HK-2 (cell line): ENCODE measurements around the gene APCDD1L.

Source experiments
- DNase-seq: peaks from one replicate; pipeline ENCODE4 v3.0.0-alpha.2; 2018; ENCODE audit not compliant: unreplicated experiment

The APCDD1L gene

DNA sequence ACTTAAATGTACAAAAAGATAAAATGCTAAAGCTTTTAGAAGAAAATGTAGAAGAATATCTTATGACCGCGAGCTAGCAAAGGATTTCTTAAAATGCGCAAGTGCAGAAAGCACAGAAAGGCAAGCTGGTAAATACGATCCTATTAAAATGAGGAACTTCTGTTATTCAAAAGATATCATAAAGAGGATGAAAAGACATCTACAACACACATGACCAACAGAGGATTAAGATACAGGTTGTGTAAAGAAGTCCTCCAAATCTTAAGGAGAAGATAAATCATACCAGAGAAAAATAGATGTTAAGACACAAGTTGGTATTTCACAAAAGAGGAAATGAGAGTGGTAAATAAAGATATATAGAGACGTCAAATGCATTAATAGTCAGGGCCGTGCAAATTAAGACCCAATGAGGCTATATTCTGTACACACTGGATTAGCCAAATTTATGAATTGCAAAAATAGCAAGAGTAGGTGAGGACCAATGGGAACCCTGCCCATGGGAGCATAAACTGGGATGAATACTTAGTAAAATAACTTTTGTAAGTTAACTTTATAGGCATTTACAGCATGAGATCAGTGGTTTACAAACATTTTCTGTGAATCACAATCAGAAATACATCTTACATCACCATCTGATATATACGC is 23.0 kb downstream of the APCDD1L start:
- no peak for DNase-seq

DNA sequence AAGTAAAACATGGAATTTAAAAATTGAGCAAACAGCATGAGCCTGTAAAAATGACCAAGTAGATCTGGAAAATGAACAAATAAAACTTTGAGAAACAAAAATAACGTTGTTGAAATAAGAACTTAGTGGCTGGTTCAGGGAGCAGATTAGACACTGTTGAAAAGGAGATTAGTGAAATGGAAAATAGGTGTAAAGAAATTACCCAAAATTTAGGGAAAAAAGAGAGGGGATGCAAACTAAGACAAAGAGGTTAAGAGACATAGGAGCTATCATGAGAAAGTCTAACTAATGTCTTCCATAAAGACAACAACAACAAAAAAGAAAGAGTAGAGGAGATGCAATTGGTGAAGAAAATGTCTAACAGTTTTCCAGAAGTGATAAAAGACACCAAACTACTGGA is 29.0 kb downstream of the APCDD1L start:
- no peak for DNase-seq

DNA sequence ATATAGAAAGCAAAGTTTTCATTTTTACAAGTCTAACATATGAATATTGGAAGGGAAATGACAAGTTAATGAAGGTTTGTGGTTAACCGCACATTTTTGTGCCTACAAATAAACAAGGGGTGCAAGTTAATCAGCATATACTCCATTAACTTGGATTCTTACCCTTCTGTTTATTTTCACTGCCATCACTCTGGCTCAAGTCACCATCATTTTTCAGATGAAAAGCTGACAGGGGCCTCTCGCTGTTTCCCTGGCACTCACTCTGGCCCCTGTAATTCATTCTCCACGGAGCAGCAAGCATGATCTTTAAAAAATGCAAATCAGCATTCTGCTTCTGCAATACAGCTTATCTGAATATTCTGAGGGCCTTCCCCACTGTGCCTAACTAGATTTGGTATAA is 29.8 kb downstream of the APCDD1L start:
- no peak for DNase-seq

DNA sequence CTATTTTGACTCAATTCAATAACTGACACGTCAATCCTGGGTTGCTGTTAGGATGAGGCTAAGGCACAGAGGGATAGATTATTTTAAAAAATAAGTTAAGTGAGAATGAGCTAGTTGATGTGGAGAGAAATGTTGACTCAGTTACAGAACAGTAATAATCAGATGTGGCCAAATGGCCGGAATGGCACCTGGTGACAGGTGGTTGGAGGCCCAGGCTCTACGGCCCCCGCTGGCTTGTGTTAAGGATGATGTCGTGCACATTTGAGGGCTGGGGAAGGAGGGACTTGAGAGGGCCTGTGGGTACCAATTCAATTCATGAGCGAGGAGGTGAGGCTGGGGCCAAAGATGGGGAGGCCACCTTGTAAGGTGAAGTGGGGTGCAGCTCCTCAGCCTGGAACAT is 31.7 kb downstream of the APCDD1L start:
- DNase-seq, result no peak

DNA sequence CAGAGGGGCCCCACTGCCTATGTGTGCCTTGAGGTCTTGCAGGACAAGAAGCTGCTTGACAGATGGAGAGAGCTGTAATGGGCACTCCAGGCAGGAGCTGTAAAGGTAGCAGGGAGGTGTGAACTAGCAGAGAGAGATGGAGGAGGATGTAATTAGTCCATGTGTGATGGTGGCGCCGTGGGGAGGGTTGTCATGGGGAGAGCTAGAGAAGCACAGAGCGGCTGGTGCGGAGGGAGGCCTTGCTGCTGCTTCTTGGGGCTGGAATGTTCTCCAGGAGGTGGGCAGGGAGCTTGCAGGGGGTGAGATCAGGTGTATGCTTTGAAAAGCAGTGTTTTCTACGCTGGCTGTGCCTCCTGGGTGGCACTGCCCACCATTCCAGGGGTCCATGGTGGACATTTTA is 32.1 kb downstream of the APCDD1L start:
- DNase-seq, result no peak

DNA sequence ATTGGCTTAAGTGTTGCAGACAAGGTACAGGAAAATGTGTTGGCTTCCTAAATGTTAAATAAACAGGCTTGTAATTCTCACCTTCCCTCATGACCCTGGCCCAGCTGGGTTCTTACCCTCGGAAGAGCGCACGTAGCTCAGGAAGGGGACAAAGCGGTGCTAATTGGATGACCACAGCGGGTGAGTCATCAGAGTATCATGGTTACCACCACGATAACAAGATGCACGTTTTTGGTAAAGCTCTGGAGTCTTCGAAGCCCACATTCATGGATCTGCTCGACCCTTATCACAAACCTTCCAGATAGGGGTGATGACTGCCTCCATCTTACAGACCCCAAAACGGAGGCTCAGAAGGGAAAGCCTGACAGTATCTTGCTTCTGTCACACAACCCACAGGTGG is 32.8 kb downstream of the APCDD1L start:
- DNase-seq, result no peak

DNA sequence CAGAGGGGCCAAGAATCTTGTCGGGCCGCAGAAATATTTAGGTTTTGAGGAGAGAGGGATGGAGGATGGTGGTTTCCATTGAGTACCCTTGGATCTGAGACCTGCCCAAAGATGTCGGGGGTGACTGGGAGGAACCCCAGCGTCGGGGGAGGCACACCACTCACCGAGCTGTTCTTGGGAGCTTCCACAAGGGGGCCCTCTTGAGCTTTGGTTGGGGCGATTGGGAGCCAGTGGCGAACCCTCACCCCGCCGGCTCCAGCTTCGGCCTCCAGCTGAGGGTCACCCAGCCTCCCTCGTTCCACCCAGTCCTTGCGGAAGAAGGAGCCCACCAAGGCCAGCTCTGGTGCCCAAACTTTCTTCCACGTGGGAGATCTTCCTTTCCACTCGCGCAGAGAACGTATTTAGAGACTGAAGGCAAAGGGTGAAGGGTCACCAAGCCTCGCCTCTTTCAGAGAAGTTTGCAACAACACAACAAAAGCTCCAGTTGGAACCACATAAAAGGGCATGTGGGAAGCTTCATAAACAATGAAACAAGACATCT is 33.6 kb downstream of the APCDD1L start:
- DNase-seq, result peak; percentile 50

DNA sequence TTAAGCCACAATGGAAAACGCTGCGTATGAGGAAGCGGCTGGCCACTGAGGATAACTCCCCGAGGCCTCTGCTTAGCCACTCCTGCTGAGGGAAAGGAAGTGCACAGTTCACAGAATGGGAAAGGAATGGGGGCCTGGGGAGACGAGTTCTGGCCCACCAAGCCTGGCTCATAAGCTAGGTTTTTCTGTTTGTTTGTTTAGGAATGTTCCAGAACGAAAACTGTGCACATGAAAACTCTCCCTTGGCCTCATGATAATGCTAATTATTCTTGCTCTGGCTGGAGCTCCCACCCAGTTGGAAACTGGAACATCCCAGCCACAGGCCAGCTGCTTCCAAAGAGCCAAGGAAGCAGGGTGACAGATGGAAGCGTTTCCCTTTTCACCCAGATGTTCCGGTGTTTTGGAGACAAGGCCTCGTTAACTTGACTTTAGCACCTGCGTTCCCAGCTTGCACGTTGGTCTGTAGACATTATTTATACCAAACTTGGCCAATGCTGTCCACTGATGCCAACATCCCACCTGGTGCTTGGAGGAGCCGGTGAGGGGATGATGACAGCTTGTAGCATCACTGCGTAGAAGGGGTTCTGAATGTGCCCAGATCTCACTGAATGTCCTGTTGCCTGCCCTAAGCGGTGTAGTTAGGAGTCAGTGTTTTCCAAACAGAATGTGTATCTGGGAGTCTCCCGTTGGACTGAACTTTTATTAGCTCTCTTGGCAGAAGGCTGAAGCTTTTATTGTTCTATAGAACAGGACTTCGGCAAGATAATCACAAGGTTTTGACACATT is 34.5 kb downstream of the APCDD1L start:
- no peak for DNase-seq

DNA sequence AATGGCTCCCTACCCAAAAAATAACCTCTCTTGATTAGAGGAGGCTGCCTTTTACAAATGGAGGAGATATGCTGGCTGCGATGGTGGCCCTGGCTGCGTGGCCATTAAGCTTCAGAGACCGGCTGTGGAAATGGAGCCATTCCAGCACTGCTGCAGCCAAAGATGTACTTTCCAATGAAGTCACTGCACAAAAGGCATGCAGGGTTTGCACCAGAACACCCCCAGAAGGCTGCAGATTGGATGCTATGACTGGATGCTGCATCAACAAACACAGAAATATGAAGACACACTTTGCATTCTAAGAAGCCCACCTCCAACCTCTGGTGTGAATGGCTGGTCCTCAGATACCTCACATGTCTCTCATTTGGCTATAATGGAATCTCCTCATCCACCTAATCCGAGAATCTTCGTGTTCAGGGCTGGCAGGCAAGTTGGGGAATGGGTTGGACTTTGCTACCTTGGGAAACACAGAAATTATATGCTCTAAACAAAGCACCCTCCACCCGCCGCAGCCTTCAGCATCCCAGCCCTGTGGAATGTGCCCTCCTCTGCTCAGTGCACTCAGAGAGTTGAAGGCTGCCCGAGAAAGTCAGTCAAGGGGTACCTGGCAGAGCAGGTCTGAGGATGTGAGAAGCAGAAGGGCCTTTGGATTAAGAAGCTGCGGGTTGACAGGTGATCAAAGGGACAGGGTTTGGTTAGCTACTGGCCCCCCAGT is 35.3 kb downstream of the APCDD1L start:
- no peak for DNase-seq

DNA sequence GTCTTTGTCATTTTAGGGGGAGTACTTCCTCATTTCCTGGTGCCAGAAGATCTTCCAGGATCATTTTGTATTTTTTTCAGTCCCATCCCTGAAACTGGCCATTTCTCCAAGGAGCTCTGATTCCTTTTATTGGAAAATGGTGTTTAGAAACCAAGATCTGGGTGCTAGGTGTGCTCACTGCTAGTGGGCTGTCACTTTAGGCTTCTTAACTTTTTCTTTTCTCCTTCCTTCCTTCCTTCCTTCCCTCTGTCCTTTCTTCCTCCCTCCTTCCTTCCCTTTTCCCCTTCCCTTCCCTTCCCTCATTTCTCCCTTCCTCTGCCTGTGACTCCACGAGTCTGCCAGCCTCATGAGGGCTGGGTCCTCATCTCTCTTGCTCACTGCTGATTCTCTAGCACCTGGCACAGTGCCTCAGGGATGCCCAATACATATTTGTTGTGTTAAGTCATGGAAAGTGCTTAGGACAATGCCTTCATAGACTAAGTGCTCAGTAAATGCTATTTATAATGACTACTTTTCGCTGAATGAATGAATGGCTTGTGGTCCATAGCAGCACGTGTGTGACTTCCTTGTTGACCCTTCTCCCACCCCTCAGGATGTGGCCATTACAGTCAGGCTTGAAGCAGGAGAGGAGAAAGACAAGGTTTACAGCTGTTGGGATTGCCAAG is 36.9 kb downstream of the APCDD1L start:
- DNase-seq, result no peak

DNA sequence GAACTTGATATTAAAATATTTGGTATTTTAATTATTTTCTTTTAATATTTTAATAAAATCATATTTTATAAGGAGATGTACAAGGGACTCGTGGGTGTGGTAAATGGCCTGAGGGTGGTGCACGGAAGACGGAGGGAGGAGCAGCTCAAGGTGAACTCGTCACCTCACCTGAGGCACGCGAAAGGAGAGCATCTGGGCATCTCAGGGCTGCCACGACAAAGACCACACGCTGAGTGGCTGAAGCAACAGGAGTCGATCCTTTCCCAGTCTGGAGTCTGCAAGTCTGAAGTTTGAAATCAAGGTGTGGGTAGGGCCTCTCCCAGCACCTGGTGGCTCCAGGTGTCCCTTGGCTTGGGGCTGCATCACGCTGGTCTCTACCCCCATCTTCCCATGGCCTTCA is 39.7 kb downstream of the APCDD1L start:
- DNase-seq, result no peak

DNA sequence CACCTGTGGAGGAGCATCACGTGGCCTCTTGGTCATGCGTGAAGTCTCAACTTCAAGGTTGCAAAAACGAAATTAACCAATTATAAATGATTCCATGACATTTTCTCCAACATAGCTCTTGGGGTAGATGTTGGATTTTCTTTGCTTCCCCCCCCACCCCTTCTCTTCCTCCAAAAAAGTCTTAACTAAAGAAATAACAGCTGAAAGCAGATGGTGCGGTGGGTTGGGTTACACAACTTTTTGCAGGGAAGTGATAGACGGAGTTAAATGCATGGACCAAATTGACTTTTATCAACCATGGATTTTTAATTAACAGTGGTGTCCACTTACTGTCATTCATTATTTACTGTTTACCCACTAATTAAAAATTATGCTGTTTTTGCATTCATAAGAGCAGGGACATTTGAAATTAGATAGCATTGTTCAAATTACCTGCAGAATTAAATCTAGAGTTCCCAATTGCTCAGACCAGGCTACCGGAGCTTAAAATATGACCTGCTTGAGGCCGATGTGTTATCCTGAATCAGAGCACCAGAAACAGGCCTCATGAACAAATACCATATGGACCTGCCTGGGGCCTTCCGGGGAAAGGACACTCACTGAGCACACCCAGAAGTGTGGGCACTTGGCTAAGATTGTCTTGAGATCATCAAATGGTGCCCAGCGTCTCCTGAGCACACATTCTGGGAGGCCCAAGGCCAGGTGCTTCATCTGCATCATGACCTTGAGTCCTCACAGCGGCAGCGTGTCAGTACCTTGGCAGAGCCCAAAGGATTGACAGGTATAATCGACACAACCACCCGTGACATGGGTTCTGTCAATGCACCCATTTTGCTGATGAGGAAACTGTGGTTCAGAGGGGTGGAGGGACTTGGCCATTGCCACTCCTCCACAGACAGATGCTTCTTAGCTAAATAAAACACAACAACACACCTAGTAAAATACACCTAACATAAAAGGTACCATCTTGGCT is 41.5 kb downstream of the APCDD1L start:
- DNase-seq, result no peak

DNA sequence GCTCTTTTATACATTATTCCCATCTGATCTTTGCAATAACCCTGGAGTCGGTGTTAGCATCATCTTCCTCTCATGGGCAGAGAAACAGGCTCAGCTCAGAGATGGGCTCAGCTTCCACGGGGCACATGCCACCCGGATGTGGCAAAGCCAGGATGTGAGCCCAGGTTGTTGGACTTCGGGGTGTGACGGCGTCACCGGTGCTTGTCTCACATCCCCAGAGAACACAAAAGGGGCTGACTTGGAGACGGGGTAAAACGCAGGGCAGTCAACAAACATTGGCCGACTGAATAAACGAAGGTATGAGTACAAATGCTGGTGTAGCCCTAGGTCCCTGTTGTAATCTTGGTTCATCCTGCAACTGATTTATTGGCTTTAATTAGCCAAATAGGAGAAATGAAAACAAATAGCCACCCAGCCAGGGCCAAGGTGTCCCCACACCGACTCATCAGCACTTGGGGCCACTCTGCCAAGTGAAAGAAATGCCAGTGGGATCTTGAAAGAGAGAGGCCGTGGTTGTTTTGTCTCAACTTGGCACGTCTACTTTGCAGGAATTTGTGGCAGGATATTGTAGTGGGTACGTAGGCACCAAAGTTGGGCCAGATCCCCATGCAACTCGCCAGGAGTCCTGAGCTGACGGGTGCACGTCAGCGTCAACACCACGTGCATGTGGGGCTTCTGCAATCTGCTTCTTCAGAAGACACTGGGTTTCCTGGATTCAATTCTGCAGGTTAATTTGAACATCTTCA is 42.8 kb downstream of the APCDD1L start:
- DNase-seq, result no peak

DNA sequence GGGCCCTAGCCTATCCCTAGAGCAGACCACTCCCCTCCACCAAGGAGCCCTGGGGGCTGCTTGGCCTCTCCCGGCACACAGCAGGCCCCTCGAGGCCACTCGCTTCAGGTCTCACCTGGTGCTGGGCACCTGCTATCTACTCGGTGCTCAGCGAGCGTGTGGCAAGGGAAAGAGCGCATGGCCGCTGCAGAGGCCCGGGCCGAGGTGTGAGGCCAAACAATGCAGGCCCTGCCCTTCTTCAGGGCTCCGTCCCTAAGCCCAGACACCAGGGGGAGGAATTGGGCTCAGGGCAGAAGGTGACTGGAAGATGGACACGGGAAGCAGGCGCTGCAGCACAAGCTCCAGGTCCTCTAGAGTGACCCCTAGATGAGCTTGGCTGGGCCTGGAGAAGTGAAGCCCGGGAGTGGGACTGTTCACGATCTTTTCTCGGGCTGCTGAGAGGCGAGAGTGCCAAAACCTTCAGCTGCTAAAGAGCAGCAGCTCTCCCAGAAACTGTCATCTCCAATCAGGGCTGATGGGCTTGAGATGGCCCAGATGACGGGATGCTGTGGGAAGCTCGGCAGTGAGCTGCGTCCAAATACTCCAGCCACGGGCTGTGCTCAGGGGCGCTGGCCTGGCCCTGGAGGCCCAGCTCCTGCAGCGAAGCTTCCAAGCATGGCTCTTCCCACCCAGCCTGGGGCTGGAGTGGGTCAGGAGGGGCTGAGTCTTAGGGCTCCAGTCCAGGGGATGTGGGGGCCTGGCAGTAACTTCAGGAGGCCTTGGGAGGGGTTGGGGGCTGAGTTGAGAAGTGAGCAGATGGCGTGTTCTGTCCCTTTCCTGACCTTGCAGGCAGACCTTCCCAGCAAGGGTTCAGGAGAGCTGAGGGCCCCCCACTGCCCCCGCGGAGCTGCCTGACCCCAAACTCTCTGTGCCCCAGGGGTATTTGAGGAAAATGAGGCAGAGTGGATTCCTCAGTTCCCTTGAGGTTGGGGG is 43.7 kb downstream of the APCDD1L start:
- no peak for DNase-seq

DNA sequence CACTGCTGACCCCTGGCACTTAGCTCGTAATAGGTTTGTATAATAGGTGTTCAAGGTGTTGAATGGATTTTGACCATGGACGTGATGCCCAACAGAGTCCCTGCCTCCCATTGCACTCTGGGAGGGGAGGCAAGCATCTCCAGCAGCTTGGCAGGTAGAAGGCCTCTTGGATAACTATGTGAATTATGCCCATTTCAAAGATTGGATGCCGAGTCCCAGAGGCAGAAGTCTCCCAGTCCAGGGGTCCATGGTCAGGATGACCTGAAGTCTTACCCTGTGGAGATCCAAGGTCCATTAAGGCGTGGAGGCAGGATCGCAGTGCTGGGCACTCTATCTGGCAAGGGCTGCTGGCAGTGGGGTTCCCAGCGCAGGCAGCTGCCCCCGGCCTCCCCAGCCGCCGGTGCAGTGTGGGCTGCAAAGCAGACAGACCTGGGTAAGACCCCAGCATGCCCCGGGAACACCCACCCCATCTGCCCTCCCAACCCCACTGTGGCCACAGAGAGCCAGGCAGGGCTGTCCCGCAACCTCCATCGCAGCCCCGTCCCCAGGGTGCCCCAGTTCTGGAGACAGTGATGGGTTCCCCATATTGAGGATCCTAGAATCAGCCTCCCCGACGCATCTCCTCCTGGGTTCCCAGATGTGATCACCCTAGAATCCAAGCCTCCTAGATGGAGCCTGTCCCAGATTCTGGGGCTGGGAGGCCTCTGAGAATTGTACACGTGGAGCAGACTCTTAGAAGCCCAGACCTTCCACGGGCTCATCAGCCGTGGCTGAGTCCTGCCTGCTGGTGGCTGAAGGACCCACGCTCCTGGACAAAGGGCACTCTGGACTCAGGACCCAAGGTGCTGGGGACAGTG is 44.6 kb downstream of the APCDD1L start:
- DNase-seq, result no peak

DNA sequence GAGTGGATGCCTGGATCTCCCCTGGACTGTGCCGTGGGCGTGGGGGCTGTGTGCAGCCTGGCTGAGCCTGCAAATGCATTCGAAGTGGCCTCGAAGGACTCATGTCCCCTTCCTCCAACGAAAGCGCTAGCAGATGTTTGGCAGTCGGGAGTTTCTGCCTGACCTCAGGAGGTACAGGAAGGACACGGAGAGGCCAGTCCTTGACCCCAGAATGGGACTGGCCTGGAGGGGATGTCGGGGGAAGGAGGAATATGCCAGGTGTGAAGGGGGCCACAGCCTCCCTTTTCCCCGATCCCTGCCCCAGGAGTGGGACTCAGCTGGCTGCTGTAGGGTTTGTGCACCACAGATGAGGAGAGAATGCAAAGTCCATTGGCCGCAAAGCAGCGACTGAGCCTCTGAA is 45.6 kb downstream of the APCDD1L start:
- DNase-seq, result no peak

DNA sequence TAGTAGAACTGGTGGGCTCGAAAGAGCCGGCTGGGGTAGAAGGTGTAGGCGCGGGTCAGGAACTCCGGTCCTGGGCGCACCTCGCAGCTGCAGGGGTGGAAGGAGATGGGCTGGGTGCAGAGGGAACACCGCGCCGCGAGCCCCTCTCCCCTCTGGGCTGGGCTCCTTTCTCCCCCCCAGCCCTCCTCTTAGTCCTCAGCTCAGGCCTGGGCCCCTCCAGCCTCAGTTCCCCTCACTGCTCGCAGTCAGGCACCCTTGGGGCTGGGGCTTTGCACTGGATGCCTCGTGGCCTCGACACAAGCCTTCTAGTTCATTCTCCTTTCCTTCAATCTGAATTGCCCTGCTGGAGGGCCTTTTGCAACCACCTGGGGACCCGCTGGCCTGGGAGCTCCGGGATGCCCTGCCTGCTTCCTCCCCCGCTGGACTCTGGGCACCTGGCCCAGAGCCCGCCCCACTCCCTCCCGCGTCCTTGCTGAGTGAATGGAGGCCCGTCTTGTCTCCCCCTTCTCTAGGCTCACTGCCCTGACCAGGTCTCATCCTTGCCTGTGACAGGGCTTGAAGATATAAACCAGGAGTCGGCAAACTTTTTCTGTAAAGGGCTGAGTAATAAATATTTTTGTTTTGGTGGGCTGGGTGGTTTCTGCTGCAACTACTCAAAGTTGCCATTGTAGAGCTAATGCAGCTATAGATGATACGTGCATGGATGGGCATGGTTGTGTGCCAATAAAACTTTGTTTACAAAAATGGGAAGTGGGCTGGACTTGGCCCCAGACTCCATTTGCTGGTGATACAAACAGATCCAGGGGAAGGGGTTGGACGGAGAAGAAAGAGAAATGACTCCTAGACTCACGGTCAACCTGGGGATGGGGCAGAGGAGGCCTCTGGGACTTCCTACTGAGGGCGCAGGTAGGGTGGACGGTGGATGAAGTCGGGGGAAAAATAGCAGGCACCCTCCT is 47.3 kb downstream of the APCDD1L start:
- DNase-seq, result no peak
